GM12873 (cell line): ENCODE measurements around the gene MYO18A.

ENCODE experiments used
- TF ChIP-seq, protein P1 (sequence below): IDR thresholded peaks from 2 replicates; pipeline ENCODE4 v1.5.1; 2012; ENCODE audit warnings: low read depth, mild to moderate bottlenecking, moderate library complexity, low read length, control low read depth; ENCODE audit not compliant: insufficient read depth; ENCODE audit errors: missing control alignments

The MYO18A gene

DNA sequence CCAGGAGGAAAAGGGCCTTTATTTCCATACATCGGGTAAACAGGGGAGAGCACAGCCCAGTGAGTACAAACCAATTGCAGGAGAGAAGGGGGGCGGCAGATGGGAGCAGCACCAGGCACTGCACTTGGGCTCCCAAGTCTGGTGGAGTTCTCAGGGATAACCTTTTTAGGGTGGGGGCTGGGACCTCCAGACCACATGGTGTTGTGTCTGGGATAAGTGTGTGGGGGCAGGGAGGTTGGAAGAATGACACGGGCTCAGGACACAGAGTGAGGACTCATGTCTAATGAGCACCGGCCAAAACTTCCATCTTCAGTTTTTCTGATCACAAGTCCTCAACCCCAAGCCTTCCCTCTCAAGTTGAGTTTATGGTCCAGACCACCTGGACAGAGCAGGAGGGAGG, 106.7 kb downstream of the MYO18A start:
- TF ChIP-seq, protein P1, sequence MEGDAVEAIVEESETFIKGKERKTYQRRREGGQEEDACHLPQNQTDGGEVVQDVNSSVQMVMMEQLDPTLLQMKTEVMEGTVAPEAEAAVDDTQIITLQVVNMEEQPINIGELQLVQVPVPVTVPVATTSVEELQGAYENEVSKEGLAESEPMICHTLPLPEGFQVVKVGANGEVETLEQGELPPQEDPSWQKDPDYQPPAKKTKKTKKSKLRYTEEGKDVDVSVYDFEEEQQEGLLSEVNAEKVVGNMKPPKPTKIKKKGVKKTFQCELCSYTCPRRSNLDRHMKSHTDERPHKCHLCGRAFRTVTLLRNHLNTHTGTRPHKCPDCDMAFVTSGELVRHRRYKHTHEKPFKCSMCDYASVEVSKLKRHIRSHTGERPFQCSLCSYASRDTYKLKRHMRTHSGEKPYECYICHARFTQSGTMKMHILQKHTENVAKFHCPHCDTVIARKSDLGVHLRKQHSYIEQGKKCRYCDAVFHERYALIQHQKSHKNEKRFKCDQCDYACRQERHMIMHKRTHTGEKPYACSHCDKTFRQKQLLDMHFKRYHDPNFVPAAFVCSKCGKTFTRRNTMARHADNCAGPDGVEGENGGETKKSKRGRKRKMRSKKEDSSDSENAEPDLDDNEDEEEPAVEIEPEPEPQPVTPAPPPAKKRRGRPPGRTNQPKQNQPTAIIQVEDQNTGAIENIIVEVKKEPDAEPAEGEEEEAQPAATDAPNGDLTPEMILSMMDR: no peak

DNA sequence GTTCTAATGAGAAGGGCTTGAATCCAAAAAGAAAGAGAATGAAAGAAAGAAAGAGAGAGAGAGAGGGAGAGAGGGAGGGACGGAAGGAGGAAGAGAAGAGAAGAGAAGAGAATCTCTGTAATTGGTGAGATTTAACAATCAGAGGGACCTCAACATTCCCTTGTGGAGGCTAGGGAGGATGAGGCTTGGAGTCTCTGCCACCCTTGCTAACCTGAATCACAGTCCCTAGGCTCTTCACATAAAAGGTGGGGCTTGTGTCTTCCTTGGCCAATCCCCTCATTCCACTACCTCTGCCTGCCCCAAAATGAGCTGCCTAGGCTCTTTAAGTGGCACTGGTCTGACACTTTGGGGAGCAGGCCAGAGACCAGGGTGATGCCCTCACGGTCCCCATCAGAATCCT, 107.2 kb downstream of the MYO18A start:
- TF ChIP-seq, protein P1: no peak

DNA sequence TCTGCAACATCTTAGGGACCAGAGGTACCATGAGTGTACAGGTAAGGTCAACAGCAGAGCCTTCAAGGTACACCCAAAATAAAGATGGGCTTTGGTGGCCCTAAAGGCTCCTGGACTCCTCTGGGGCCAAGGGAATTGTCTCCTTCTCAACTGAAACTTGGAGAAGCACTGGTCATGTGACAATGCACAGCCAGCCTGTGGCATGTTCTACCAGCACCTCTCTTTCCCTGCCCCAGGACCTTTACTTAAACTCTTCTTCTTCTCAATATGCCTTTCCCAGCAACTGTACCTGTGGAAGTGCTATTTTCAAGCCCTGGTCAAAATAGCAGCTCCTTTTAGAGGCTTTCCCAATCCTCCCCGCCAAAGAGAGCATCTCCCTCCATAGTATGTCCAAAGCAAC, 108.9 kb downstream of the MYO18A start:
- TF ChIP-seq, protein P1: no peak

DNA sequence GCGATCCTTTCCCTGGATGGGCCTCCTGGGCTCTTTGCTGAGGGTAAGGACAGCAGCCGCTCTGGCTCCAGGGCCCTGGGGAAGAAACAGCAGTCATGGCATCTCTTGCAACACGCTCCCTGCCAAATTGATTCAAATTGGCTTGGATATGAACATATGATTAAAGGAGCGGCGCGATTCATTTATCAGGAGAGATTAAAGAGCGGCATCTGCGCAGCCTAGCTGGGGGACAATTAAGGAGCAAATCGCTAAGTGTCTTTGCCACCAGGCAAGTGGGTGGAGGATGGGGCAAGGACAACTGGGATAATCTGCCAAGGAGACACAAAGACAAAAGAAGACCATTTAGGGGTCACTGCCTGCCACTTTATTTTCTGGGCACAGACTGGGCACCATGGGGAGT, 109.4 kb downstream of the MYO18A start:
- TF ChIP-seq, protein P1: no peak

DNA sequence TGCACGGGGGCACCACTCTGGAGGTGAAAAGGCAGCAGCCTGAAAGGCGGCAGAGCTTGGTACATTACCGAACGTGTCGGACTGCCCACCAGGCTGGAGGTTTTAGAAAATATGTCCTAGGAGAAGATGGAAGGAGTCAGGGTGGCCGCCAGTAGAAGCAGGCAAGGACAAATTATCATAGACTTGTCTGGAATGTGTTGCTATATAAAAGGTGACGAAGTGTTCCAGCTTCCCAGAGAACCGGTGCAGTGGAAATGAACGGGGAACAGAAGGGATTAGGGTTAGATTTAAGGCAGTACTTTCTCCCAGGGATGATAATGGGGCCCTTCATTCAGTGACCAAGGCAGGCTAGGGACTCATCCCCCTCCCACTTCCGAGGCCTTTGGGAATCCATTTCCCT, 109.9 kb downstream of the MYO18A start:
- TF ChIP-seq, protein P1: no peak

DNA sequence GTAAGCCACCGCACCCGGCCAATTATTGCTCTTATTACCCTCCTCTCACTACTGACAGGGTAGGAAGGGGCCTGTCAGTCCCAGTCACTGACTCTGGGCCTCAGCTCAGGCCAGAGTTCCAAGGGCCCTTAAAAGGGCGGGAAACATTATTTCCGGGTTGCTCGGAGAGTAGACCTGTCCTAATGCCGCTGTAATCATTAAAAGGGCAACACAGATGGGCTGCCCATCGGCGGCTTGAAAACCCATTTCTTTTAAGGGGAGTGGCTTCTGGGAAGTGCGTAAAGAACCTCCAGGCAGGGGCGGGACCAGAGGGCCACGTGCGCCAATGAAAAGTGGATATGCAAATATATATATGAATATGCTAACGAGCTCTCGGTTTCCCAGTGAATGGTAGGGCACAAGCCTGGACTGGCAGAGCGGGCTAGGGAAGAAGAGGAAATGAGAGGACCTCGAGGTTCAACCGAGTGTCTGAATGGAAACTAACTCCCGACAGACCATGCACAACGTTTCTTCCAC, 110.6 kb downstream of the MYO18A start:
- TF ChIP-seq, protein P1: no peak

DNA sequence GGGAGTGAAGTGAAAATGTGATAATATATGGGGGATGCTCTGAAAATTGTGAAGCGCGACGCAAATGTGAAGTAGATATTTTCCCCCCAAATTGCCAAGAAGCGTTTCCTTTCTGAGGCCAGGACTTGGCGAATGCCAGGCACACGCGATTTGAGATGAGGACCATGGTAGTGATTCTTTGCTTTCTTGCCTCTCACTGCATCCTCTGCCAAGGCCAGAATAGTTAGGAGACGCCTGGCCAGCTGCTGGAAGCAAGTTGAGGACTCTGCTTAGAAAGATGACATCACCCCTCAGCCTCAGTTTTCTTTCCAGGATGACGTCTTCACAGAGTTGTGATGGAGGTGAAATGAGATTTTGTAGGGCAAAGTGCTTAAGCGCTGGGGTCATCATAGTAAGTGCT, 111.4 kb downstream of the MYO18A start:
- TF ChIP-seq, protein P1: no peak
